A673 (cell line): ENCODE data around the gene KCNMA1.

Source experiments
- CTCF ChIP-seq: fragments of 300-800, 200-600 bp; sonication (generic); conservative IDR thresholded peaks from 2 replicates; pipeline ENCODE4 v1.5.1; 2017; ENCODE audit warnings: low read depth, mild to moderate bottlenecking, antibody characterized with exemption, low read length, moderate library complexity, mixed read lengths
- EZH2 ChIP-seq: fragments of 200-600 bp; sonication (generic); IDR thresholded peaks from 2 replicates; pipeline ENCODE4 v1.6.1; 2017; ENCODE audit warnings: borderline replicate concordance, low read depth, mild to moderate bottlenecking, mixed read lengths, antibody characterized with exemption, low read length; ENCODE audit not compliant: poor library complexity, severe bottlenecking

GRCh38 chr10:77387247-77387646 lies 250.4 kb downstream of the KCNMA1 start:
- no peak for TF ChIP-seq CTCF
- no peak for TF ChIP-seq EZH2
